HG03571 (cell line): ENCODE data around the gene GOLGA8R.
"Not testable (repeated sequence)": the region's sequence is repeated elsewhere in the genome, so short reads cannot be mapped to it uniquely, and the experiment has no call there.

ENCODE experiments used
- ATAC-seq: cut with Tn5 transposase; IDR thresholded peaks from one replicate; pipeline ENCODE4 v1.9.1; 2021; ENCODE audit not compliant: unreplicated experiment

The GOLGA8R gene

GRCh38 chr15:30355043-30355442 lies 59.0 kb downstream of the GOLGA8R start:
- ATAC-seq = not testable (repeated sequence)
